GM23338 (cell line): ENCODE results near the gene DIPK1A. TPM values are rescaled to one million over a fixed set of nuclear protein-coding genes. Genes with fewer than 3 reads are reported as not detected.

ENCODE experiments used
- ATAC-seq: fragments of 200-7000 bp; cut with Tn5 transposase; 3 replicates; pipeline ENCODE4 v1.9.1; 2020
- DNase-seq: peaks from one replicate; pipeline ENCODE4 v3.0.0-alpha.2; 2015; ENCODE audit warnings: low spot score
- H2AFZ ChIP-seq: fragments of 200-600 bp; sonication (generic); 2 replicates; pipeline ENCODE4 v1.8.0; 2016; ENCODE audit warnings: antibody characterized with exemption, mild to moderate bottlenecking, moderate library complexity
- H3F3A ChIP-seq: fragments of 200-600 bp; sonication (generic); replicated peaks from 2 replicates; pipeline ENCODE4 v1.8.0; 2017; ENCODE audit warnings: antibody characterized with exemption, mixed run types, low read depth
- H3K27ac ChIP-seq: fragments of 200-600 bp; sonication (generic); 2 replicates; pipeline ENCODE4 v1.6.1; 2016; ENCODE audit warnings: low read depth
- H3K27me3 ChIP-seq: fragments of 200-600 bp; sonication (generic); 2 replicates; pipeline ENCODE4 v1.8.0; 2016; ENCODE audit warnings: mild to moderate bottlenecking, mixed run types, moderate library complexity; ENCODE audit not compliant: insufficient read depth
- H3K36me3 ChIP-seq: fragments of 200-600 bp; sonication (generic); 2 replicates; pipeline ENCODE4 v1.8.0; 2016; ENCODE audit warnings: mild to moderate bottlenecking; ENCODE audit not compliant: insufficient read depth
- H3K4me1 ChIP-seq: fragments of 200-600 bp; sonication (generic); 2 replicates; pipeline ENCODE4 v1.8.0; 2016; ENCODE audit warnings: mild to moderate bottlenecking, moderate library complexity; ENCODE audit not compliant: insufficient read depth
- H3K4me2 ChIP-seq: fragments of 200-600 bp; sonication (generic); 2 replicates; pipeline ENCODE4 v1.7.1; 2017; ENCODE audit warnings: mixed run types
- H3K4me3 ChIP-seq: fragments of 200-600 bp; sonication (generic); 2 replicates; pipeline ENCODE4 v1.6.1; 2016; ENCODE audit warnings: mixed run types
- H3K79me2 ChIP-seq: fragments of 200-600 bp; sonication (generic); replicated peaks from 2 replicates; pipeline ENCODE4 v1.8.0; 2017; ENCODE audit warnings: mild to moderate bottlenecking; ENCODE audit not compliant: insufficient read depth
- H3K9me2 ChIP-seq: fragments of 200-600 bp; sonication (generic); 2 replicates; pipeline ENCODE4 v1.8.0; 2017; ENCODE audit not compliant: insufficient read depth
- H4K20me1 ChIP-seq: fragments of 200-600 bp; sonication (generic); replicated peaks from 2 replicates; pipeline ENCODE4 v1.8.0; 2017; ENCODE audit warnings: mild to moderate bottlenecking; ENCODE audit not compliant: insufficient read depth
- H3K27ac Mint-ChIP-seq: 2 replicates; pipeline ENCODE4 v1.8.0; 2020; ENCODE audit warnings: inconsistent platforms, mild to moderate bottlenecking, moderate library complexity, mixed read lengths
- H3K27me3 Mint-ChIP-seq: 3 replicates; pipeline ENCODE4 v1.8.0; 2022; ENCODE audit warnings: low read depth, mild to moderate bottlenecking, moderate library complexity, mixed read lengths, inconsistent platforms; ENCODE audit not compliant: insufficient read depth, poor library complexity
- H3K36me3 Mint-ChIP-seq: 3 replicates; pipeline ENCODE4 v1.8.0; 2021; ENCODE audit warnings: low read depth, mild to moderate bottlenecking, inconsistent platforms, moderate library complexity, mixed read lengths
- H3K4me1 Mint-ChIP-seq: 3 replicates; pipeline ENCODE4 v1.8.0; 2020; ENCODE audit warnings: mild to moderate bottlenecking, inconsistent platforms, mixed read lengths
- H3K4me3 Mint-ChIP-seq: 3 replicates; pipeline ENCODE4 v1.8.0; 2021; ENCODE audit warnings: moderate library complexity, mild to moderate bottlenecking, inconsistent platforms, mixed read lengths
- H3K9me3 Mint-ChIP-seq: 3 replicates; pipeline ENCODE4 v1.8.0; 2020; ENCODE audit warnings: moderate library complexity, mild to moderate bottlenecking, inconsistent platforms, mixed read lengths
- CREB1 ChIP-seq: fragments of 250-450 bp; sonication (Bioruptor Pico); IDR thresholded peaks from 2 replicates; pipeline ENCODE4 v1.5.0; 2020; ENCODE audit warnings: low read depth, mild to moderate bottlenecking, moderate library complexity
- EZH2 ChIP-seq: fragments of 200-600 bp; sonication (generic); IDR thresholded peaks from one replicate; pipeline ENCODE4 v1.8.0; 2017; ENCODE audit warnings: antibody characterized with exemption, mild to moderate bottlenecking, low read depth; ENCODE audit not compliant: unreplicated experiment
- JUNB ChIP-seq: IDR thresholded peaks from one replicate; pipeline ENCODE4 v1.6.1; 2016; ENCODE audit warnings: antibody characterized with exemption; ENCODE audit not compliant: unreplicated experiment
- NANOG ChIP-seq: IDR thresholded peaks from 2 replicates; pipeline ENCODE4 v1.6.1; 2016; ENCODE audit warnings: antibody characterized with exemption, borderline replicate concordance
- POLR2AphosphoS5 ChIP-seq: IDR thresholded peaks from 2 replicates; pipeline ENCODE4 v1.6.1; 2016; ENCODE audit warnings: antibody characterized with exemption, low read depth
- REST ChIP-seq: IDR thresholded peaks from one replicate; pipeline ENCODE4 v1.6.1; 2018; ENCODE audit warnings: antibody characterized with exemption; ENCODE audit not compliant: unreplicated experiment
- STAT1 ChIP-seq: IDR thresholded peaks from one replicate; pipeline ENCODE4 v1.6.1; 2016; ENCODE audit warnings: antibody characterized with exemption; ENCODE audit not compliant: unreplicated experiment
- ZNF114 ChIP-seq: fragments of 250-450 bp; sonication (Bioruptor Pico); IDR thresholded peaks from 2 replicates; pipeline ENCODE4 v1.5.0; 2020; ENCODE audit warnings: mild to moderate bottlenecking, moderate library complexity
- ZNF331 ChIP-seq: fragments of 250-450 bp; sonication (Bioruptor Pico); IDR thresholded peaks from 2 replicates; pipeline ENCODE4 v1.5.0; 2020; ENCODE audit warnings: low read depth, mild to moderate bottlenecking, moderate library complexity
- polyA plus RNA-seq: library from polyadenylated mRNA; unstranded; fragments of >200 nt; fragmentation: Nextera tagmentation; extraction: Ambion mirVana; gene quantifications from 2 replicates; pipeline ENCODE4 v1.2.1, GENCODE V29; 2016
- total RNA-seq: library from RNA; depleted of rRNA; stranded (reverse); fragments of >200 nt; shearing (Covaris generic); gene quantifications from 2 replicates; pipeline ENCODE4 v1.2.3, GENCODE V29; 2014
- TF ChIP-seq, protein P1 (sequence below), 2 experiments: fragments of 200-600 bp in 1 of 2; sonication (generic) in 1 of 2; conservative IDR thresholded peaks; 2 replicates each; pipeline versions ENCODE4 v1.5.1 to v1.6.1; 2016 to 2017; ENCODE audit warnings: antibody characterized with exemption in 2 of 2, low read depth in 2 of 2, mild to moderate bottlenecking in 2 of 2, moderate library complexity in 1 of 2
- TF ChIP-seq, protein P2 (sequence below): IDR thresholded peaks from 2 replicates; pipeline ENCODE4 v1.6.1; 2016; ENCODE audit warnings: antibody characterized with exemption

DIPK1A gene
- total and polyA plus RNA-seq, 2 experiments from 2014 or later: 4.8 to 6.1 TPM

DNA sequence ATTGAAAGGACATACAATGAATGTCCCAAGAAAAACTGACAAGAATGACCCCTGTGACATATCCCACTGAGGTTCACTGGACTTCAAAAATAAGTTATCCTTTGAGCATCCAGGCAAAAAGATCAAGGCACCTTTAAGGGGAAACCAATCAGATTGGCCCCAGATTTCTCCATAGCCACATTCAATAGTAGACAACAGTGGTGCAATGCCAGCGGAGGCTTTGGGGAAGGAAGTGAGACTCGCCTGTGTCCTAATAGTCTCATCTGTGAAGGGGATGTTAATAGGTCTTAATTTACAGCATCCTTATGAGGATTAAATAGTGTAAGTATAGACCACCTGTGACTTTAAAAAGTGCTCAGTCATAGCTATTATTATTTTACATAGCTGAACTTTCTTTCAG lies 108.0 kb downstream of the DIPK1A start (continued):
- TF ChIP-seq, protein P1, sequence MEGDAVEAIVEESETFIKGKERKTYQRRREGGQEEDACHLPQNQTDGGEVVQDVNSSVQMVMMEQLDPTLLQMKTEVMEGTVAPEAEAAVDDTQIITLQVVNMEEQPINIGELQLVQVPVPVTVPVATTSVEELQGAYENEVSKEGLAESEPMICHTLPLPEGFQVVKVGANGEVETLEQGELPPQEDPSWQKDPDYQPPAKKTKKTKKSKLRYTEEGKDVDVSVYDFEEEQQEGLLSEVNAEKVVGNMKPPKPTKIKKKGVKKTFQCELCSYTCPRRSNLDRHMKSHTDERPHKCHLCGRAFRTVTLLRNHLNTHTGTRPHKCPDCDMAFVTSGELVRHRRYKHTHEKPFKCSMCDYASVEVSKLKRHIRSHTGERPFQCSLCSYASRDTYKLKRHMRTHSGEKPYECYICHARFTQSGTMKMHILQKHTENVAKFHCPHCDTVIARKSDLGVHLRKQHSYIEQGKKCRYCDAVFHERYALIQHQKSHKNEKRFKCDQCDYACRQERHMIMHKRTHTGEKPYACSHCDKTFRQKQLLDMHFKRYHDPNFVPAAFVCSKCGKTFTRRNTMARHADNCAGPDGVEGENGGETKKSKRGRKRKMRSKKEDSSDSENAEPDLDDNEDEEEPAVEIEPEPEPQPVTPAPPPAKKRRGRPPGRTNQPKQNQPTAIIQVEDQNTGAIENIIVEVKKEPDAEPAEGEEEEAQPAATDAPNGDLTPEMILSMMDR (conservative IDR thresholded peaks at IDR 0.05; ENCODE audit: low read depth in 2 of 2): no peak
- no peak for TF ChIP-seq EZH2
- no peak for TF ChIP-seq POLR2AphosphoS5
- no peak for TF ChIP-seq NANOG
- TF ChIP-seq, protein P2, sequence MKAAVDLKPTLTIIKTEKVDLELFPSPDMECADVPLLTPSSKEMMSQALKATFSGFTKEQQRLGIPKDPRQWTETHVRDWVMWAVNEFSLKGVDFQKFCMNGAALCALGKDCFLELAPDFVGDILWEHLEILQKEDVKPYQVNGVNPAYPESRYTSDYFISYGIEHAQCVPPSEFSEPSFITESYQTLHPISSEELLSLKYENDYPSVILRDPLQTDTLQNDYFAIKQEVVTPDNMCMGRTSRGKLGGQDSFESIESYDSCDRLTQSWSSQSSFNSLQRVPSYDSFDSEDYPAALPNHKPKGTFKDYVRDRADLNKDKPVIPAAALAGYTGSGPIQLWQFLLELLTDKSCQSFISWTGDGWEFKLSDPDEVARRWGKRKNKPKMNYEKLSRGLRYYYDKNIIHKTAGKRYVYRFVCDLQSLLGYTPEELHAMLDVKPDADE: no peak

- no peak for DNase-seq
- H3K4me1 Mint-ChIP-seq: 0 out of 3 replicates have a peak, but pooled peaks cover 3% of the 10 kb centered on the region
- TF ChIP-seq CREB1 (CRISPR knock-in tag) (no peak), EZH2 (no peak), ZNF331 (CRISPR knock-in tag) (no peak), NANOG (no peak), JUNB (no peak), STAT1 (no peak), POLR2AphosphoS5 (no peak), REST (no peak), ZNF114 (CRISPR knock-in tag) (no peak)
- TF ChIP-seq, protein P1 (conservative IDR thresholded peaks at IDR 0.05; ENCODE audit: low read depth in 2 of 2): no peak
- TF ChIP-seq, protein P2: no peak
- no peak overlapping the region for H3K4me2 ChIP-seq
- no peaks in the 10 kb centered on the region for H3K79me2 ChIP-seq
- H3K36me3 ChIP-seq: no peaks in the 10 kb centered on the region
- no peaks in the 10 kb centered on the region for H3K4me1 ChIP-seq
- no peak overlapping the region for H3K27ac ChIP-seq
- H3K27me3 Mint-ChIP-seq: no peaks in the 10 kb centered on the region
- H3K9me3 Mint-ChIP-seq: no peaks in the 10 kb centered on the region
- H3K4me3 Mint-ChIP-seq: no peak overlapping the region
- no peak overlapping the region for H3K27ac Mint-ChIP-seq
- no peak for ATAC-seq
- no peaks in the 10 kb centered on the region for H3K9me2 ChIP-seq
- H2AFZ ChIP-seq: no peak overlapping the region
- no peaks in the 10 kb centered on the region for H3K36me3 Mint-ChIP-seq
- no peaks in the 10 kb centered on the region for H3F3A ChIP-seq
- H4K20me1 ChIP-seq: no peaks in the 10 kb centered on the region; the same call in 1 of the 2 replicates
- H3K4me3 ChIP-seq: no peak overlapping the region
- no peaks in the 10 kb centered on the region for H3K27me3 ChIP-seq
Measured at GRCh38 chr1:92851729-92852128, 109.5 kb downstream of the DIPK1A start.
